NCI-H187 treated with DMSO at 0.1 percent for 48 hours (cell line): ENCODE measurements around the gene RBP3.

Source experiments
- DNase-seq: peaks from one replicate; lab custom pipeline; 2025; lab: John Stamatoyannopoulos, UW

RBP3 gene

DNA sequence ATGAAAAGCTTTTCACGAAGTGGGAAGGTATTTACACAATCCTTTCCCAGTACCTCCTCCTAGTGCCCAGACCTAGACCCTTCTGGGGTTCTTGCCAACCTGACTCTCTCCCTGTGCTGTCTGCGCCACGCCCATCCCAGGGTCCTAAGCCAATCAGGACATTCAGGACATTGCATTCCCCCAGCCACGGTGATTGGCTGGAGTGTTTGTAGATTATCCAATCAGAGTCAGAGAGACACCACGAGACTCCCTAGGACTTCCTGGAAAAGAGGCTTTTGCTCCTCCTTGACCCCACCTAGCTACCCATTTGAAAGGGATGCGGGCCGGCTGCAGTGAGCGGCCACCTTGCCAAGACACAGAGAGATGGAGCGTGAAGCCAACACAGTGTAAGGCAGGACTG lies 29.5 kb upstream of the RBP3 start:
- DNase-seq, result no peak

DNA sequence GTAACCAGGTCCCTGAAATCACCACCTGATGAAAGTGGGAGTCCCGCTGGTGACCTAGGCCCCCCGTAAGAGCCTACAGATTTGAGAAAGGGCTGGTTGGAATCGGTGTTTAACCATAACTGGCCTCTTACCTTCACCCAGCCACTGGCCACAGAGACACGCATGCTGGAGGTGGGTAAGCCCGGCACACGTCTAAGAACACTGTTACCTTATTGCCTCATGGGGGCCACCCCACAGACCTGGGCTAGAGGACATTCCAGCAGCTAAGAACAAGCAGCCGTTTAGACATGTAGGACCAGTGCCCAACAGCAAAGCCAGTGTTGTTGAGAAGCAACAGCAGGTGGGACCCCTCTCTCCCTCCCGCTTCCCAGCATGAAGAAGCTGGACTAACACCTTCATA lies 28.4 kb upstream of the RBP3 start:
- no peak for DNase-seq

DNA sequence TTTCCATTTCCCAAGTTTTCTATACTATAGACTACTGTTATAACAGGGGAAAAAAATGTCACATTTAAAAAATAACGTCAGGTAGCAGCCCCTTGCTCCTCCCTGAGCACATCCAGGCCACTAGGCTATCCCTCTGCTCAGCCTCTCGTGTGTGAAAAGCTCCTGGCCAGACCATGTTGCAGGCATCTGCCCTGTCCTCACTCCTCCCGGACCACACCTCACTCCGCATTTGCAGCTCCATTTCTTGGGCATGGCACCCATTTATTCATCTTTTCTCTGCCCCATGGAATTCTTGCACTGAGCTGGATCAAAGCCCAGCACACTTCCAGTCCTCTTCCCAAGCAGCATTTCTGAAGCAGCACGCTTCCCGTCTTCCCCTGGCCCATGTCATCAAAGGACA lies 27.4 kb upstream of the RBP3 start:
- no peak for DNase-seq

DNA sequence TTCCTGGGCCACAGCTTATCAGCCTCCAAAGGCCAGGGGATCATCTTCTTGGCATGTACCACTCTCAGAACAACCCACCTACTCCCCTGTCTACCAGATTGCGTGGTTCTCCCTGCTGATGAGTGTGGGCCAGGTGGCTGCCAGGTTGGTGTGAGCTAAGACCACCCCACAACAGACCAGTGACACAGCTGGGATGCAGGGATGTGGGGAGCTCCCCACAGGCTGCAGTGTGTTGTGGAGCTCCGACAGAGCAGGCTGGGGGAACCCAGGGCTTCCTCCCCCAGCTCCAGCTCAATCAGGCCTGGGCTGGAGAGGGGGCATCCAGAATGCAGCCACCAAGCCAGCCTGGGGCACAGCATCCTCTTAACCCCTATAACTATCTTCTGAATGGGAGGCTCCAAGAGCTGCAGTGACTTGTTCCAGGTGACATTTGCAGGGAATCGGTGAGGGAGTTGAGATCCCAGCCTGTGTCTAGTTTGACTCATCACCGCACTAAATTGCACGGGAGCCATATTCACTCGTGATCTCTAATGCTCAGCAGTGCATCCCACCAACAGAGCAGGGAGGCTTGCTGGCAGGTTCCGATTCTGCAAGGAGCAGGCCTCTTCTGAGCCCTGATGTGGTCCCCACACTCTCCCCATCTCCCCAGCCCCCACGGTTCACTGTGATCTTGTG lies 26.5 kb upstream of the RBP3 start:
- DNase-seq, result no peak

DNA sequence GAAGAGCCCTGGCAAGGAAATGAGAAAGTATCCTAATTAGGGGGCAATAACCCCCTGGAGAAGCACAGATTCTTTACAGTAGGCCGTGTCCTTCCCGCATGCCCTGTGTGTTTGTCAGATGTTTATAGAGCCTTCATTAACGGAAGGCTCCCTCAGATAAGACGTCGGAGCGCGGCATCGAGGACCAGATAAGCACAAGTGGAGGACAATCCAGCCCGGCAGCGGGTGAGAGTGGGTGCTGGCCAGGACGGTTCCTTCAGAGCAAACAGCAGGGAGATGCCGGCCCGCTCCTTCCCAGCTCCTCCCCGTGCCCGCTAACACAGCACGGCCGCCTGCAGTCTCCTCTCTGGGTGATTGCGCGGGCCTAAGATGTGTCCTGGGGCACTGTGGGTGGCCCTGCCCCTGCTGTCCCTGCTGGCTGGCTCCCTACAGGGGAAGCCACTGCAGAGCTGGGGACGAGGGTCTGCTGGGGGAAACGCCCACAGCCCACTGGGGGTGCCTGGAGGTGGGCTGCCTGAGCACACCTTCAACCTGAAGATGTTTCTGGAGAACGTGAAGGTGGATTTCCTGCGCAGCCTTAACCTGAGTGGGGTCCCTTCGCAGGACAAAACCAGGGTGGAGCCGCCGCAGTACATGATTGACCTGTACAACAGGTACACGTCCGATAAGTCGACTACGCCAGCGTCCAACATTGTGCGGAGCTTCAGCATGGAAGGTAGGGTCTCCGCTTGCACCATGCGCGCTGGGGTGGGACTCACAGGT lies 25.7 kb upstream of the RBP3 start, which contains the start of gene GDF2:
TSS of gene GDF2 (plus strand) at position 155 of the 762 bp plus-strand sequence. CDS start at position 370, 215 bp downstream.
- DNase-seq, result no peak

DNA sequence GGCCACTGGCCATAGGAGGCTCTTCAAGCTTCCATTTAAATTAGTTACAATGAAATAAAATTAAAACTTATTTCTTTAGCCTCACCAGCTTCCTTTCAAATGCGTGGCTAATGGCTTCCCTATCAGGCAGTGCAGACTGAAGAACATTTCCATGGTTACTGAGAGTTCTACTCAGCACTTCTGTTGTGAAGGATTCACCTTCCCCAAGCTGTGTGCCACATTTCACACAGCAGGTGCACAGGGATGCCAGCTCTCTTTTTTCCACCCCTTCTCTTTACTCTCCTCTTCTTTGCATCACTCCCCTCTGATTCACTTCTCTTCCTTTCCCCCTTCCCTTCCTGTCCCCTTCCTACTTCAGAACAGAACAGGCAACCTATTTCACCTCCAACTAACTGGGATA lies 25.1 kb upstream of the RBP3 start:
- DNase-seq, result no peak

DNA sequence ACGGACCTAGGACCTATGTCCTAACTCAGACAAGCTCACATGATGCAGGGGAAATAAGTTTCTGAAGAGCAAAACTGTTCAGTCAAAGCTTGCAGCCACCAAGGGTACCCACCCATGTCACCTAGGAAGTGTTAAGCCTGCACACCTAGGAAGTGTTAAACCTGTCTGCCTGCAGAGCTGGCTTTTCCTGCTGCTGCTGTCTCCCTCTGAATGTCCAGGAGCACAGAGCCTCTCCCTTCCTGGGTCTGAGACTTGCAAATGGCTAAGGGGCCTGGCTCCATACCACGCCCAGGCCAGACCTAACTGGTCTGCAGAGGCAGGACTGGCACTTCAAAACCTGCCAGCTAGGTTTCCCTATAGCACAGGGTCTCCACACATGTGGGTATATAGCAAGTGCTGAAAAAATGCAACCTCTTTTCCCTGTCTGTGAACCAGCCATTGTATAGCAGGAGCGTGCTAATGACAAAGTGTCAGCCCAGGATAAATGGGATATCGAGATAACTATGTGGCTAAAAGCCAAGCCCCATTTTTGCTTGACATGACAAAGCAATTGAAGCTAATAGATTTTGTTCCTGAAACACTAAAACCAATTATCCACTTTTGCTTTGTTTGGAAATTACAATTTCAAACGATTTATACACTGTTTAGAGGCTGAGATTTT lies 24.4 kb upstream of the RBP3 start:
- DNase-seq, result no peak

DNA sequence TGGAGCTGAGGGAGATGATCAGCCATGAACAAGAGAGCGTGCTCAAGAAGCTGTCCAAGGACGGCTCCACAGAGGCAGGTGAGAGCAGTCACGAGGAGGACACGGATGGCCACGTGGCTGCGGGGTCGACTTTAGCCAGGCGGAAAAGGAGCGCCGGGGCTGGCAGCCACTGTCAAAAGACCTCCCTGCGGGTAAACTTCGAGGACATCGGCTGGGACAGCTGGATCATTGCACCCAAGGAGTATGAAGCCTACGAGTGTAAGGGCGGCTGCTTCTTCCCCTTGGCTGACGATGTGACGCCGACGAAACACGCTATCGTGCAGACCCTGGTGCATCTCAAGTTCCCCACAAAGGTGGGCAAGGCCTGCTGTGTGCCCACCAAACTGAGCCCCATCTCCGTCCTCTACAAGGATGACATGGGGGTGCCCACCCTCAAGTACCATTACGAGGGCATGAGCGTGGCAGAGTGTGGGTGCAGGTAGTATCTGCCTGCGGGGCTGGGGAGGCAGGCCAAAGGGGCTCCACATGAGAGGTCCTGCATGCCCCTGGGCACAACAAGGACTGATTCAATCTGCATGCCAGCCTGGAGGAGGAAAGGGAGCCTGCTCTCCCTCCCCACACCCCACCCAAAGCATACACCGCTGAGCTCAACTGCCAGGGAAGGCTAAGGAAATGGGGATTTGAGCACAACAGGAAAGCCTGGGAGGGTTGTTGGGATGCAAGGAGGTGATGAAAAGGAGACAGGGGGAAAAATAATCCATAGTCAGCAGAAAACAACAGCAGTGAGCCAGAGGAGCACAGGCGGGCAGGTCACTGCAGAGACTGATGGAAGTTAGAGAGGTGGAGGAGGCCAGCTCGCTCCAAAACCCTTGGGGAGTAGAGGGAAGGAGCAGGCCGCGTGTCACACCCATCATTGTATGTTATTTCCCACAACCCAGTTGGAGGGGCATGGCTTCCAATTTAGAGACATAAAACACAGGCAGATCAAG lies 22.6 kb upstream of the RBP3 start:
- no peak for DNase-seq

DNA sequence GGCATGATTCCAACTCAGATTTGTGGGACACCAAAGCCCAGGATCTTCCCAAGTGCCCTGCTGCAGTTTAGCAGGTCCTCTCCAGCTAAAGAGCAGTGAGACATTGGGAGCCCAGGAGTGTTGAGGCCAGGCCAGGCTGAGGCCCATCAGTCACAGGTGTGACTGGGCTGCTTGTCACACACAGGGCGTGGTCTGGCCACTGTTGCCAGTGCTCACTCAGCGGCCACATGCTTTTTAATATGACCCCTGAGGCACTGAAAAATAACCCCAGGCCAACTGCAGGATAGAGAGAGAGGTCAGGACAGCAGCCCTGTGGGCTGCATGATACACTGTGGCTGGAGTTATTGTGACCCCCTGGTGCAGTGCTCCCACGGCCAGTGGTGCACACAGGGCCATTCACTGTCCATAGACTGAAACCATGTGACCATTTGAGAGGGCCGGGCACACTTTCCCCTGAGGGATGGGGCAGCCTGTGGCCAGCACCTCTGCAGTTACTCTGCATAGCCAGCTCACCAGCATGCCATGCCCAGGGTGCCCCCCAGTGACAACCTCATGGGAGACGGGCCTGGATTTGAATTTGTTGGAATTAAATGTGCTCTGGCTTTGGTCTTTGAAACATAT lies 21.7 kb upstream of the RBP3 start:
- no peak for DNase-seq

DNA sequence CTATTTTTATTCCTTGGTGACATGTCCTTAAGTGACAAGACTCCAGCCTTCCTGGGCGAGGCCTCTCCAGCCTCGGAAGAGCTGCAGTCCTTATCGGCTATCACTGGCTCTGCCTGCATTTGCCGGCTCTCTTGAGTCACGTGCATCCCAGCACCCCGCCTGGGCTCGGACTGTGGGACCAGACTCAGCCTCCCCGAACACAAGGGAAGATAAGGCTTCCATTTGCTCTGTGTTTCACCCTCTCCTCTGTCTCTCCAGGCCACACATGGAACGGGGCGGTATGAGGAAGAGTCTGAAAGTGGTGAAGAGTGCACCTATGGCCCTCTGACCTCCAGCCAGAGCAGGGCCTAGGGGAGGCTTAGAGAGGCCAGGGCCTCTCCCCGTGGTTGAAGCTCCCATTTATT lies 21.2 kb upstream of the RBP3 start:
- no peak for DNase-seq

DNA sequence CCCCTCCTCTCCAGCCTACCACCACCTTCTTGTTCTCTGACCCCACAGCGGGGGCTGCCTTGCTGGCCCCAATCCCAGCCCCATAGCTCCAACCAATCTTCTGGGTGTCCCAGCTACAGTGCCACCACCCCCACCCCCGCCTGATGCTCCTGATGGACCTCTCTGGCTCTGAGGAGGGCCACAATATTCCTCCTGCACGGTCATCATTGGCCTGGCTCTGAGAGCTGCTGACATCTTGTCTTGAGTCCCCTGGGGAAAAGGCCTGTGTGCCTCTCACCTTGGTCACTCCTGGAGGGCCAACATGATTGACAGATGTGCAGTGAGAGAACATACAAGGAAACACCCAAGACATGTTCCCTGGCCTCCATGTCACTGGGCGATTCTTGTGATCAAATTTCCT lies 18.3 kb upstream of the RBP3 start:
- DNase-seq, result no peak

DNA sequence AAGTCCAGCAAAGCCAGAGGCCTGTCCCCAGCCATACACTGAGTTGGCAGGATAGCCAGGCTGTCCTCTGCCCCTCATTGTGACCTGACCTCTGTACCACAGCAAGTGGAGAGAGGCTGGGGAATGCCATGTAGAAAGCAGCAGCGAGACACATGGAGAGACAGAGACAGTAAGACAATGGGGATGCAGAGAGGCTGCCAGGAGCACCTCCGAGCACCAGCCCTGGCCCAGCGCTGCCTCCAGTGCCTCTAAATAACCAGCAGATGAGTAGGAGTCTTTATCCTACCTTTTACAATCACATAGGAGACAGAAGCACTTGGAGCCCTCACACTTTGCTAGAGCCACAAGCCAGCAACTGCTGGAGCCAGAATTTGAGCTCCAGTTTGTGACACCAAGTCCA lies 17.8 kb upstream of the RBP3 start:
- DNase-seq, result no peak

DNA sequence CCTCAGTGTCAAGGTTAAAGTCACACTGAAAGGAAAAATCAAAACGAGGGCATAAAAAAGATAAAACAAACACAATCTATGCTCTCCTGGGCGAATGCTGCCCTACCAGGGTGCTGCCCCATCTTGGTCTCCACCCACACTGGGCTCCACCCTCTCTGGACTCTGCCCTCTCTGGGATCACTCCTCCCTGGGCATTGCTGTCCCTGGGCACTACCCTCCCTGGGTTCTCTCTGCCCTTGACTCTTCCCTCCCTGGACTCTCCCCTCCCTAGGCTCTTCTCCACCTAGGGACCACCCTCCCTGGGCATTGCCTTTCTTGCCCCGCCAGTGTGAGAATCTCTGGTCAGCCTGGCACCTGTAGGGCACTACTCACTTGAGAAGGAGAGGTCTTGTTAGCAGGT lies 17.4 kb upstream of the RBP3 start:
- no peak for DNase-seq

DNA sequence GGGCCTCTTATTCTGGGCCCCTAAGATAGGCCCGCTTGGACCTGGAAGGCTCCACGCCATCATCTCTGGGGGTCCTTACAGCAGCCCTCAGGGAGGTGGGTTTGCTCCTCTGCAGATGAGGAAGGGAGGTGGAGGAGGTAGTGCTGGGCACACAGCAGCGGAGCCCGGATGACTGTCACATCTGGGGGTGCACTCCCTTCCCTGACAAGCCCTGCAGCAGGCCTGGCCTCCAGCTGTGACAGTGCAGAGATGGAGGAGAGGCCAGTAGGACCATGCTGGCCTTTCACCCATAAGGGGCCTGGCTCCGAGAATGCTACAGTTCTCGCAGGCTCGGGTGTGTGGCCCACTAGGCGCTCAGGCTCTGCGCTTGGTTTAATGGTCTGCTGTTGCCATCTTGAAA lies 16.7 kb upstream of the RBP3 start:
- no peak for DNase-seq

DNA sequence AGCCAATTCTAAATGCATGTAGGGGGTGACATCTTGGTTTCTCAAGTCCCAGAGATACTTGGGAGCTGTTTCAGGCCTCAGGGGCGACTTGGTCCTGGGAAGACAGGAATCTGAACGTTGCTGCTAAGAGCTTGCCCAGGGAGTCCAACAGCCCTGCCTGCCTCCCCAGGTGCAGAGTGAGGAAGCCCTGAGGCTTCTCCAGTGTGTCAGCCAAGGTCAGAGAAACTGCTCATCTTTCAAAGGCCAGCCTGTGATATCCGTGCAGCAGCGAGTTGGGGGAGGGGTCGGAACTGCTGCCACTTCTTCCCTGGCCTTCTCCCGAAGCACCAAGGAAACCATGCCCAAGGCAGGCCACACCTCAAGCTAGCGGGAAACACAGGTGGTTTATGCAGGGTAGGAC lies 16.2 kb upstream of the RBP3 start:
- no peak for DNase-seq

DNA sequence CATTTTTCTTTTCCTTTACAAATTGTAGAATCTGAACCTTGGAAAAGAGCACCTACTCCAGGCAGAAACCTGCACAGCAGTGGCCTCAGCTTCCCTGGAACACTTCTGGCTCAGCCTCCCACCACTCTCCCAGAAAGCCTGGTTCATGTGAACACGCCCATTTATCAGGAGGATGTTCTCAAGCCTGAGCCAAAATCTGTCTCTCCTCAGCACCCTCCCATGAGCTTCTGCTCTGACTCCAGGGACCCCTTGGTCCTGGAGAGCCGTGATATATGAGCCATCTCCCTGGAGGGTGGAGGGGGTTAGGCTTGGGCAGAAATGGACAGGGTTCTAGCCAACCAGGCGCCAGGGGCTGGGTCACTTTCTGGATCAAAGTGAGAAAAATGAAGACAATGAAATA lies 15.8 kb upstream of the RBP3 start:
- DNase-seq, result no peak

DNA sequence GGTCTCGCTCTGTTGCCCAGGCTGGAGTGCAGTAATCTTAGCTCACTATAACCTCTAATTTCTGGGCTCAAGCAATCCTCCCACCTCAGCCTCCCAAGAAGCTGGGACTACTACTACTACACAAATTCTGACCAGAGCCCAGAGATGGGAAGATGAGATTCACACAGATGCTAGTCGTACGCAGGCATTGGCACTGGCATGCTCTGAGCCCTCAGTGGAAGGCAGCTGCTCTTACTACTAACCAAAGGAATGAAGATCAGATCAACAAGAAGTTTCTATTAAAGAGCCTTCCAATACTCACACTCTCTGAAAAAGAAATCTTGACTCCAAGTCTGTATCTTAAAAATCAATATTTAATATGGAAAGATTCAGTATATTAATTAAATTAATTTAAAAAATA lies 15.2 kb upstream of the RBP3 start:
- DNase-seq, result no peak

DNA sequence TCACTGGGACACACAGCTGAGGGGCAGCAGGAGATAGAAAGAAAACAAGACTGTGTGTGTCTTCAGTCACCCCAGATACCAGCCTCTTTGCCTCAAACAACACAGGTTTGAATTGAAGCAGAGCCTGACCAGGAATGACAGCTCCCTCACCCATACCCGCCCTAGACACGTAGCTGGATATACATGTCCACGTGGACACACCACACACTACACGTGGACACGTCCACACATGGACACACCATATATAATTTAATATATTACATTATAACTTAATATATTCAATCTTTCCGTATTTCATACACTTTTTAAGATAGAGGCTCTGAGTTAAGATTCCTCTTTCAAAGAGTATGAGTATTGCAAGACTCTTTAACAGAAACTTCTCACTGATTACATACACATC lies 14.6 kb upstream of the RBP3 start:
- no peak for DNase-seq

DNA sequence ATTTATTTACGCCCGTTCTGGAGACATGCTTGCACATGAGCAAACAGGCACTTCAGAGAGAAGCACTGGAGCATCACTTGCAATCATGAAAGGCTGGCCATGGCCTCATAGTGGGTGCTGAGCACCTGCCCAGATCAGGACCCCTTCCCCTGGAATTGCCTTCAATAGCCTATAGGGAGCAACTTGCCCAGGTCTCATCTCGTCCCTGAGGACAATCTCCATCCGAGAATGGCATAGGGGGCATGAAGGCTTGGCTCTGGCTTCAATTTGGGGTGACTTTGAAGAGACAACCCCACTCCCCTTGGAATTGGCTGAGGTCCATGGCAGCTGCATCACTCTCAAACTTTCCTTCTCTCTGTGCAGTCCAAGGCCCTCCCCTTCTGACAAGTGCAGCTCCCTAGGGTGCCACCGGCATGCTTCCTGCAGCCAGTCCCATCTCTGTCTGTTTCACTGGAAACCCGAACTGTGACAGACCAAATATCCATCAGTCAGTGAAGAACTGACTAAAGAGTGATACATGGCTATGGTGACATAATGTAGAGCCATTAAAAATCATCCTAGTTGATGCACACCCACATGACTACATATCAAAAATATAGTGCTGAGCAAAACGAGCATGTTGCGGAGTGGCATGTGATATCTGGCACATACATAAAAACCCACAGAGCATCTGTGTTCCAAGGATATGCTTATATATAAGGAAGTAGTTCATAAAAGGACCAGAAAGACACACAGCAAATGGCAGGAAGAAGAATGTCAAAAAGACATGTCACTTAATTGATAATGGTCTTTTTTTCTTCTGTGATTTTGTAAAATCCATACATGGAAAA lies 13.5 kb upstream of the RBP3 start:
- DNase-seq, result no peak

DNA sequence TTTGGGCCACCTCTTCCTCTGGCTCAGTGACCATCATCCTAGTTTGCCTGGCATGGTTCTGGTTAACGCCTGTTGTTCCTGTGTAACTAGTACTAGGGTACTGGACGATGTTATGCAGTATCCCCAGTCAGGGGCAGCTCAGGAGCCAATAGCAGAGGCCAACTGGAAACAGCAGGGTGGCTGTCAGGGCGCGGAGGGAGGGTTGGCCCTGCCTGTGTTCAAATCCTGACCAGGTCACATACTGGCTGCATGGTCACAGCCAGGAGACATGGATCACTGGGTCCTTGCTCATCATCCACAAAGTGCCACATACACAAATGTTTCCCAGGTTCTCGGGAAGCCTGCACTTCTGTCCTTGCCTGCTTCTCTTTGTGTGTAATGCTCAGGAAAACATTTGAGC lies 12.3 kb upstream of the RBP3 start:
- no peak for DNase-seq
